ENCODE measurements around the gene RNF168. TPM values are rescaled to one million over a fixed set of nuclear protein-coding genes. Genes with fewer than 3 reads are reported as not detected.
"Not testable (repeated sequence)": the region's sequence is repeated elsewhere in the genome, so short reads cannot be mapped to it uniquely, and the experiment has no call there.

RNF168 gene
- total and polyA plus RNA-seq, 4 donors = 4.5 to 34.9 (median 18.5) TPM

GRCh38 chr3:196421668-196422067, 81.9 kb downstream of the RNF168 start:
- ATAC-seq (ENCODE audit: low FRiP score); H3K4me1 ChIP-seq (ENCODE audit: control insufficient read depth in 1 of 2, insufficient read depth in 2 of 2, low read length in 2 of 2); intact Hi-C loops (cut with DNase I); H3K9me3 ChIP-seq (ENCODE audit: control insufficient read depth, low read length); H3K27me3 ChIP-seq (ENCODE audit: control insufficient read depth in 1 of 2, insufficient read depth in 2 of 2, low read length in 1 of 2); H3K27ac ChIP-seq (ENCODE audit: low read depth in 1 of 2, low read length in 2 of 2); H3K36me3 ChIP-seq (ENCODE audit: control insufficient read depth in 1 of 2, insufficient read depth in 2 of 2, low read length in 1 of 2); DNase-seq; H3K4me3 ChIP-seq (ENCODE audit: low read length in 2 of 2): not testable (repeated sequence)
- 96 to 99% methylated on average over 5 of the region's 5 CpGs for WGBS, 2 donors

- 87 to 88% methylated on average over 6 of the region's 6 CpGs for WGBS, 2 donors
- H3K27me3 ChIP-seq (ENCODE audit: control insufficient read depth in 1 of 2, insufficient read depth in 2 of 2, low read length in 1 of 2) = no peaks in the 10 kb centered on the region
- H3K4me3 ChIP-seq (ENCODE audit: low read length in 2 of 2) = no peak overlapping the region
- no peak for DNase-seq
- no peaks in the 10 kb centered on the region for H3K9me3 ChIP-seq (ENCODE audit: control insufficient read depth, low read length)
- peaks cover 0 to 5% of the 10 kb centered on the region in 2 donors for H3K4me1 ChIP-seq (ENCODE audit: control insufficient read depth in 1 of 2, insufficient read depth in 2 of 2, low read length in 2 of 2)
- ATAC-seq (ENCODE audit: low FRiP score) = no peak
- intact Hi-C loops (cut with DNase I) = no loop called here
- no peak overlapping the region for H3K27ac ChIP-seq (ENCODE audit: low read depth in 1 of 2, low read length in 2 of 2)
- no peaks in the 10 kb centered on the region for H3K36me3 ChIP-seq (ENCODE audit: control insufficient read depth in 1 of 2, insufficient read depth in 2 of 2, low read length in 1 of 2)
Observed at GRCh38 chr3:196419386-196419785, 84.2 kb downstream of the RNF168 start.

Other genes with a start within 250 kb of the RNF168 start
- 10 to 100 TPM; 63.5 to 65.0 TPM for gene PCYT1A, start 216.0 kb downstream of the RNF168 start, total RNA-seq
- 10 to 100 TPM; 26.7 to 28.5 TPM for gene PCYT1A, start 216.0 kb downstream of the RNF168 start, polyA plus RNA-seq
- gene DYNLT2B, start 185.5 kb downstream of the RNF168 start, total RNA-seq = 1 to 10 TPM; 4.7 to 5.3 TPM
- 10 to 100 TPM; 10.4 to 14.7 TPM for gene DYNLT2B, start 185.5 kb downstream of the RNF168 start, polyA plus RNA-seq
- gene TM4SF19, start 165.4 kb downstream of the RNF168 start, total RNA-seq = 1 to 10 TPM in 1 of 2 donors, under 1 TPM in 1; 0.75 to 1.2 TPM
- gene TM4SF19, start 165.4 kb downstream of the RNF168 start, polyA plus RNA-seq = under 1 TPM in 1 of 2 donors, not detected in 1; 0.88 TPM
- 10 to 100 TPM; 40.4 to 57.1 TPM for gene UBXN7, start 71.3 kb downstream of the RNF168 start, total RNA-seq
- 1 to 10 TPM; 7.7 to 9.4 TPM for gene UBXN7, start 71.3 kb downstream of the RNF168 start, polyA plus RNA-seq
- not detected for gene SMCO1, start 11.6 kb upstream of the RNF168 start, total RNA-seq
- gene SMCO1, start 11.6 kb upstream of the RNF168 start, polyA plus RNA-seq = not detected
- gene WDR53, start 64.8 kb upstream of the RNF168 start, total RNA-seq = 10 to 100 TPM; 11.0 to 11.4 TPM
- 1 to 10 TPM; 3.4 to 5.7 TPM for gene WDR53, start 64.8 kb upstream of the RNF168 start, polyA plus RNA-seq
- gene FBXO45, start 64.9 kb upstream of the RNF168 start, total RNA-seq = 1 to 10 TPM; 6.1 to 7.9 TPM
- 1 to 10 TPM; 3.1 to 3.9 TPM for gene FBXO45, start 64.9 kb upstream of the RNF168 start, polyA plus RNA-seq
- 10 to 100 TPM in 1 of 2 donors, 1 to 10 TPM in 1; 7.6 to 17.3 TPM for gene NRROS, start 135.9 kb upstream of the RNF168 start, total RNA-seq
- gene NRROS, start 135.9 kb upstream of the RNF168 start, polyA plus RNA-seq = 1 to 10 TPM in 1 of 2 donors, under 1 TPM in 1; 0.43 to 2.0 TPM
- 1 to 10 TPM in 1 of 2 donors, under 1 TPM in 1; 0.84 to 1.4 TPM for gene CEP19, start 208.5 kb upstream of the RNF168 start, total RNA-seq
- gene CEP19, start 208.5 kb upstream of the RNF168 start, polyA plus RNA-seq = 1 to 10 TPM; 1.4 to 1.8 TPM
- 10 to 100 TPM; 13.6 to 16.7 TPM for gene PIGX, start 208.6 kb upstream of the RNF168 start, total RNA-seq
- gene PIGX, start 208.6 kb upstream of the RNF168 start, polyA plus RNA-seq = 10 to 100 TPM; 11.5 to 15.3 TPM
- gene PAK2, start 236.1 kb upstream of the RNF168 start, total RNA-seq = 10 to 100 TPM; 56.0 to 59.5 TPM
- 10 to 100 TPM; 14.2 to 18.3 TPM for gene PAK2, start 236.1 kb upstream of the RNF168 start, polyA plus RNA-seq

Measured in aorta (tissue), 5 donors.